GM12873 (cell line): ENCODE results near the gene RBM22.

Experiments used
- TF ChIP-seq, protein P1 (sequence below): IDR thresholded peaks from 2 replicates; pipeline ENCODE4 v1.5.1; 2012; ENCODE audit warnings: low read depth, mild to moderate bottlenecking, moderate library complexity, low read length, control low read depth; ENCODE audit not compliant: insufficient read depth; ENCODE audit errors: missing control alignments

The RBM22 gene

DNA sequence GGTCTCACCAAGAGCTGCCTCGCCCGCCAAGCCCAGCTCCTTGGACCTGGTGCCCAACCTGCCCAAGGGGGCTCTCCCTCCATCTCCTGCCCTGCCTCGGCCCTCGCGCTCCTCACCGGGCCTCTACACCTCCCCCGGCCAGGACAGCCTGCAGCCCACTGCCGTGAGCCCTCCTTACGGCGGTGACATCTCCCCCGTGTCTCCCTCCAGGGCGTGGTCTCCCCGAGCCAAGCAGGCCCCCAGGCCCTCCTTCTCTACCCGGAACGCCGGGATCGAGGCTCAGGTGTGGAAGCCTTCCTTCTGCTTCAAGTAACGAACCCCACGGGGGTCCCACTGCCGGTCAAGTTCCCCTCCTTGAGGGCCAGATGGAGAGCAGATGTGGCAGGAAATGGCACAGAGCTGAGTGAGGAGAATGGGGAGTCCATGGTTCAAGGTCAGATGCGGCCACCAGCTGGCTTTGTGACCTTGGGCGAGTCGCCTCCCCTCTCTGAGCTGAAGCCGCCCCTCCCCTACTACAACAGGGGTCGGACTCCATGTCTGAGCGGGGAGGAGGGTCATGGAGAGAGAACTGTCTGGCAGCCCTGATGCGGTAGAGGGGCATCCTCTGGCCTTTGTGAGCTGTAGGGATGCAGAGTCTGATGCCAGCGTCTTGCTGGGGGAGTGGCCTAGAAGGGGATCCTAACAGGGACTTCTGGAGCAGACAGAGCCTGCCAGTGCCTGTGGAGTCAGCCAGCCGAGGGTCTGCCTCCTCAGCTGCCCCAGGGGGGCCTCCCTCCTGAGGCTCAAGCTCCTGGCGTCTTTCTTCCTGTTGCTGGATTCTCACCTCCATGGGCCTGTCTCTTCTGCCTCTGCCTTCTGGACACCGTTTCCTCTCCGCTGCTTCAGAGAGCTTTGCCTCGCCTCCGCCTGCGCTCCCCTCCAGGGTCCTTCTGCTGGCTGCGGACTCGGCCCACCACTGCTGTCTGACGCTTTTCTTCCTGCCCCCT is 50.5 kb downstream of the RBM22 start:
- TF ChIP-seq, protein P1, sequence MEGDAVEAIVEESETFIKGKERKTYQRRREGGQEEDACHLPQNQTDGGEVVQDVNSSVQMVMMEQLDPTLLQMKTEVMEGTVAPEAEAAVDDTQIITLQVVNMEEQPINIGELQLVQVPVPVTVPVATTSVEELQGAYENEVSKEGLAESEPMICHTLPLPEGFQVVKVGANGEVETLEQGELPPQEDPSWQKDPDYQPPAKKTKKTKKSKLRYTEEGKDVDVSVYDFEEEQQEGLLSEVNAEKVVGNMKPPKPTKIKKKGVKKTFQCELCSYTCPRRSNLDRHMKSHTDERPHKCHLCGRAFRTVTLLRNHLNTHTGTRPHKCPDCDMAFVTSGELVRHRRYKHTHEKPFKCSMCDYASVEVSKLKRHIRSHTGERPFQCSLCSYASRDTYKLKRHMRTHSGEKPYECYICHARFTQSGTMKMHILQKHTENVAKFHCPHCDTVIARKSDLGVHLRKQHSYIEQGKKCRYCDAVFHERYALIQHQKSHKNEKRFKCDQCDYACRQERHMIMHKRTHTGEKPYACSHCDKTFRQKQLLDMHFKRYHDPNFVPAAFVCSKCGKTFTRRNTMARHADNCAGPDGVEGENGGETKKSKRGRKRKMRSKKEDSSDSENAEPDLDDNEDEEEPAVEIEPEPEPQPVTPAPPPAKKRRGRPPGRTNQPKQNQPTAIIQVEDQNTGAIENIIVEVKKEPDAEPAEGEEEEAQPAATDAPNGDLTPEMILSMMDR: no peak

DNA sequence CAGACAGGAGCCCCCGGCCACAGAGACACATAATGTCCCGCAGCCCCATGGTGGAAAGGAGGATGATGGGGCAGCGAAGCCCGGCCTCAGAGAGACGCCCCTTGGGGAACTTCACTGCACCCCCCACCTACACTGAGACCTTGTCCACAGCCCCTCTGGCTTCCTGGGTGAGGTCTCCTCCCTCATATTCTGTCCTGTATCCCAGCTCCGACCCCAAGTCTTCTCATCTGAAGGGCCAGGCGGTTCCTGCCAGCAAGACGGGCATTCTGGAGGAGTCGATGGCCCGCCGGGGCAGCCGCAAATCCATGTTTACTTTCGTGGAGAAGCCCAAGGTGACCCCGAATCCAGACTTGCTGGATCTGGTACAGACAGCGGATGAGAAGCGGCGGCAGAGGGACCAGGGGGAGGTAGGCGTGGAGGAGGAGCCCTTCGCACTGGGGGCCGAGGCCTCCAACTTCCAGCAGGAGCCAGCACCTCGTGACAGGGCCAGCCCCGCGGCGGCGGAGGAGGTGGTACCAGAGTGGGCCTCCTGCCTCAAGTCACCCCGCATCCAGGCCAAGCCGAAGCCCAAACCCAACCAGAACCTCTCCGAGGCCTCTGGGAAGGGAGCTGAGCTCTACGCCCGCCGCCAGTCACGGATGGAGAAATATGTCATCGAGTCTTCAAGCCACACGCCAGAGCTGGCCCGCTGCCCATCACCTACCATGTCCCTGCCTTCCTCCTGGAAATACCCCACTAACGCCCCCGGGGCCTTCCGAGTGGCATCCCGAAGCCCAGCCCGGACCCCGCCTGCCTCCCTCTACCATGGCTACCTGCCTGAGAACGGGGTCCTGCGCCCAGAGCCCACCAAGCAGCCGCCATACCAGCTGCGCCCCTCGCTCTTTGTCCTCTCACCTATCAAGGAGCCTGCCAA is 51.5 kb downstream of the RBM22 start:
- TF ChIP-seq, protein P1: no peak

DNA sequence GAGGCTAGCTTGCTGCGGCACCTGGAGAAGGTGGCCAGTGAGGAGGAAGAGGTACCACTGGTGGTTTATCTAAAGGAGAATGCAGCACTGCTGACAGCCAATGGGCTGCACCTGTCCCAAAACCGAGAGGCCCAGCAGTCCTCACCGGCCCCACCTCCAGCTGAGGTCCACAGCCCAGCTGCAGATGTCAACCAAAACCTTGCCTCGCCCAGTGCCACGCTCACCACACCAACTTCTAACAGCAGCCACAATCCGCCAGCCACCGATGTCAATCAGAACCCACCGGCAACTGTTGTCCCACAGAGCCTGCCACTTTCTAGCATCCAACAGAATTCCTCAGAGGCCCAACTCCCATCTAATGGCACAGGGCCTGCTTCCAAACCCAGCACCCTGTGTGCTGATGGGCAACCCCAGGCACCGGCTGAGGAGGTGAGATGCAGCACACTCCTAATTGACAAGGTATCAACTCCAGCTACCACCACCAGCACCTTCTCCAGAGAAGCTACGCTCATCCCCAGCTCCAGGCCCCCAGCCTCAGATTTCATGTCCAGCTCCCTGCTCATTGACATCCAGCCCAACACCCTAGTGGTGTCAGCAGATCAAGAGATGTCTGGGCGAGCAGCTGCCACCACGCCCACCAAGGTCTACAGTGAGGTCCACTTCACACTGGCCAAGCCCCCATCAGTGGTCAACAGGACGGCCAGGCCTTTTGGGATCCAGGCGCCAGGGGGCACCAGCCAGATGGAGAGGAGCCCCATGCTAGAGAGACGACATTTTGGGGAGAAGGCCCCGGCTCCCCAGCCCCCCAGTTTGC is 52.4 kb downstream of the RBM22 start:
- TF ChIP-seq, protein P1: no peak

DNA sequence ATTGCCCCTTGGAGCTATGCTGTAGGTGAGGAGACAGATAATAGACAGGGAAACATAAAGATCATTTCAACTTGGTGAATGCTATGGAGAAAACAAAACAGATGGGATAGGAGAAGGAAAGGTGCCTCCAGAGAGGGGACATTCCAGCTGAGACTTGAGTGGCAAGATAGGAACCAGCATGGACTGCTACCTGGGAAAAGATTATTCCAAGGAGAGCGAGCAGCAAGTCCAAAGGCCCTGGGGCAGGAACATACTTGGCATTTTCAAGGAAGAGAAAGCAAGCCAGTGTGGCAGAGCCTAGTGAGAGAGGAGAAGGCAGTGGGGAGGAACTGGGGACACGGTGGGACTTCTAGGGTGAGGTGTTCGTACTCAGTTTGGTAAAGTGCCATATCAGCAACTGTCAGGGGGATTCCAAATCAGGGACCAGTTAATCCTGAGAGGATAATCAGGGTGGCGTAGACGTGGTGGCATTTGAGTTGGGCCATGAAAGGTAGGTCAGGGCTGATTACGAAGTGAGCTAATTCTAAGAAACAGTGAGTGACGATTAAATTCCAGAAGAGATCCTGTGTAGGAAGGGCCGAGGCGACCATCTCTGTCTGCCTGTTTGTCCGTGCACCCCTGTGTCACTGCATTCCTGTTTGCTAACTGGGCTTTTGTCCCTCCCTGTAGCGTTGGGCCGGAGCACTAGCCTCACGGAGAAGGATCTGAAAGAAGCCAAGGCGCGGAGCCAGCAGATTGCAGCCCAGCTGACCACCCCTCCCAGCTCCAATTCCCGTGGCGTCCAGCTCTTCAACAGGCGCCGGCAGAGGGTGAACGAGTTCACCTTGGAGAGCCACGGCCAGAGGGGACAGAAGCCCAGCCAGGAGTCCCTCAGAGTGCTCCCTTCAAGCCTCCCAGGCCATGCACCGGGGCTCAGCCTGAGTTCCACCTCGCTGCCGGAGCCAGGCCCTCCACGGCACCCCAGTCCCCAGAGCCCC is 53.3 kb downstream of the RBM22 start:
- TF ChIP-seq, protein P1: no peak

DNA sequence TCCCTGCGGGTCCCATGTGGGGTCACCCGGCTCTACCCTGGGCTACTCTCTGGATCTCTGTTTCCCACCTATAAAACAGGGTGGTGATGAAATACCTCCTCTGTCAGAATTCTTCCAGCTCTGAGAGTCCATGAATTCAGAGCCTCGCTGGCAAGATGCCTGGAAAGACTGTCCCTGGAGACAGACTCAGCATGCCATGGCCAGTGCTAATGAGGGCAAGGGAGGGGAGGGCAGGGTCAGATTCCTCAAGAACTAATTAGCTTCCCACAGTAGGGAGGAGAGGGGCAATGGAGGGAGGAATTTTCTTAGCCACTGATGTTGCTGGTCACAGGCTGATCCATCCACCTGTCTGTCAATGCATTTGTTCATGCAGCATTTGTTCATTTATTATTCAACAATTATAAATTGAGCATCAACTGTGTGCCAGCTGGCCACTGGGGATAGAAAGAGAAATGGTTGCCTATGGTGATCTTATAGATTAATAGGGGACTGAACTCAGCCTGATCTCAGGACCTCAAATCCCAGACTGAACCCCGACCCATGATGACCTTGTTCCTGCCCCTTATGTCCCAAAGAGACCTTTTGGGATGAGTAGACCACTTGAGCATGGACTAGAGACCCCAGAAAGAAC is 55.7 kb downstream of the RBM22 start:
- TF ChIP-seq, protein P1: no peak

DNA sequence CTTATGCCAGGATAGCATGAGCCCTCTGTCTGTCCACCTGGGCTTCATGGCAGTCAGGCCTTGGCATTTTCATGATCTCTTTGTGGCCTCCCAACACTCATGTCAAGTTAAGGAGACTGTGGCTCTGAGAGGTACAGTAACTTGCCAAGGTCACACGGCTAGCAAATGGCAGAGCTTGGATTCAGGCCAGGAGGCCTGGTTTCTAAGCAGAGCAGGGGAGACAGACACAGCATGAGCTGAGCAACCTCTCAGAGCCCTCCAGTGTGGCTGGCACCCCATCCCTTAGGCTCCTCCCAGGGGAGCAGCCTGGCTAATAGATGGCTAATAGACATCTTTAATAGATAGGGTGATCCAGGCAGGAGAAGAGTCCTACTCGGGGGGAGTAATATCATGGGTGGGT is 56.3 kb downstream of the RBM22 start:
- TF ChIP-seq, protein P1: no peak
